ENCODE measurements around the gene PDZD4. TPM values are rescaled to one million over a fixed set of nuclear protein-coding genes. Genes with fewer than 3 reads are reported as not detected.

PDZD4 gene
- total RNA-seq, 1 donor from 2014 or later = 1.8 TPM

GRCh38 chrX:153829549-153829798 is 870 bp downstream of the PDZD4 start:
- Histone ChIP-seq H3K27me3 (ENCODE audit: control insufficient read depth, insufficient read depth, low read length) (peaks cover 44% of the 10 kb centered on the region), H3K36me3 (ENCODE audit: control insufficient read depth, insufficient read depth, low read length) (no peaks in the 10 kb centered on the region), H3K4me3 (ENCODE audit: low read depth, low read length) (no peak overlapping the region)
- TF ChIP-seq CTCF (IDR thresholded peaks at IDR 0.05; ENCODE audit: insufficient read depth, low read length, poor library complexity, severe bottlenecking) = no peak
- DNase-seq (ENCODE audit: low read depth) = no peak

- H3K4me3 ChIP-seq (ENCODE audit: low read depth, low read length) = no peak overlapping the region
- peaks cover 47% of the 10 kb centered on the region for H3K27me3 ChIP-seq (ENCODE audit: control insufficient read depth, insufficient read depth, low read length)
- DNase-seq (ENCODE audit: low read depth) = no peak
- H3K36me3 ChIP-seq (ENCODE audit: control insufficient read depth, insufficient read depth, low read length) = no peaks in the 10 kb centered on the region
- no peak for TF ChIP-seq CTCF (IDR thresholded peaks at IDR 0.05; ENCODE audit: insufficient read depth, low read length, poor library complexity, severe bottlenecking)
Observed at GRCh38 chrX:153828723-153829548, 1.4 kb downstream of the PDZD4 start.

- TF ChIP-seq CTCF (IDR thresholded peaks at IDR 0.05; ENCODE audit: insufficient read depth, low read length, poor library complexity, severe bottlenecking) = no peak
- H3K4me3 ChIP-seq (ENCODE audit: low read depth, low read length) = no peak overlapping the region
- no peak for DNase-seq (ENCODE audit: low read depth)
- peaks cover 44% of the 10 kb centered on the region for H3K27me3 ChIP-seq (ENCODE audit: control insufficient read depth, insufficient read depth, low read length)
- no peaks in the 10 kb centered on the region for H3K36me3 ChIP-seq (ENCODE audit: control insufficient read depth, insufficient read depth, low read length)
Observed at GRCh38 chrX:153828308-153828707, 2.0 kb downstream of the PDZD4 start.

GRCh38 chrX:153827903-153828302 is 2.4 kb downstream of the PDZD4 start:
- TF ChIP-seq CTCF (IDR thresholded peaks at IDR 0.05; ENCODE audit: insufficient read depth, low read length, poor library complexity, severe bottlenecking) = no peak
- Histone ChIP-seq H3K27me3 (ENCODE audit: control insufficient read depth, insufficient read depth, low read length) (peaks cover 43% of the 10 kb centered on the region), H3K4me3 (ENCODE audit: low read depth, low read length) (no peak overlapping the region), H3K36me3 (ENCODE audit: control insufficient read depth, insufficient read depth, low read length) (no peaks in the 10 kb centered on the region)
- DNase-seq (ENCODE audit: low read depth) = no peak

- no peak for TF ChIP-seq CTCF (IDR thresholded peaks at IDR 0.05; ENCODE audit: insufficient read depth, low read length, poor library complexity, severe bottlenecking)
- Histone ChIP-seq H3K27me3 (ENCODE audit: control insufficient read depth, insufficient read depth, low read length) (peaks cover 37% of the 10 kb centered on the region), H3K36me3 (ENCODE audit: control insufficient read depth, insufficient read depth, low read length) (no peaks in the 10 kb centered on the region), H3K4me3 (ENCODE audit: low read depth, low read length) (no peak overlapping the region)
- DNase-seq (ENCODE audit: low read depth) = no peak
Observed at GRCh38 chrX:153827016-153827415, 3.3 kb downstream of the PDZD4 start.

GRCh38 chrX:153825042-153825441 is 5.3 kb downstream of the PDZD4 start:
- H3K36me3 ChIP-seq (ENCODE audit: control insufficient read depth, insufficient read depth, low read length) = no peaks in the 10 kb centered on the region
- no peak for TF ChIP-seq CTCF (IDR thresholded peaks at IDR 0.05; ENCODE audit: insufficient read depth, low read length, poor library complexity, severe bottlenecking)

More at GRCh38 chrX:153825042-153825441, 5.3 kb downstream of the PDZD4 start:
- Histone ChIP-seq H3K27me3 (ENCODE audit: control insufficient read depth, insufficient read depth, low read length) (peaks cover 25% of the 10 kb centered on the region), H3K4me3 (ENCODE audit: low read depth, low read length) (no peak overlapping the region)
- DNase-seq (ENCODE audit: low read depth) = no peak

Measured in kidney epithelial cell (primary cell).